Neuronal stem cell (in vitro differentiated cells): ENCODE data around the gene GPR107.

Source experiments
- DNase-seq: peaks from one replicate; pipeline ENCODE4 v3.0.0-alpha.2; 2013; ENCODE audit warnings: low spot score
- H2AFZ ChIP-seq: one replicate; pipeline ENCODE4 v1.6.1; 2013; ENCODE audit warnings: mild to moderate bottlenecking, low read length, inconsistent platforms
- H2AK5ac ChIP-seq: 2 replicates; pipeline ENCODE4 v1.6.1; 2013; ENCODE audit warnings: low read depth, mild to moderate bottlenecking, inconsistent platforms, low read length, moderate library complexity, mixed read lengths
- H2BK120ac ChIP-seq: 2 replicates; pipeline ENCODE4 v1.6.1; 2013; ENCODE audit warnings: low read depth, mild to moderate bottlenecking, inconsistent platforms, low read length, moderate library complexity, mixed read lengths
- H2BK12ac ChIP-seq: one replicate; pipeline ENCODE4 v1.6.1; 2013; ENCODE audit warnings: low read length, inconsistent platforms
- H2BK15ac ChIP-seq: 2 replicates; pipeline ENCODE4 v1.6.1; 2013; ENCODE audit warnings: mild to moderate bottlenecking, low read length, inconsistent platforms, mixed read lengths
- H2BK5ac ChIP-seq: one replicate; pipeline ENCODE4 v1.6.1; 2013; ENCODE audit warnings: inconsistent platforms, mild to moderate bottlenecking, low read length, moderate library complexity
- H3K14ac ChIP-seq: one replicate; pipeline ENCODE4 v1.6.1; 2013; ENCODE audit warnings: low read length, inconsistent platforms
- H3K18ac ChIP-seq: 2 replicates; pipeline ENCODE4 v1.6.1; 2013; ENCODE audit warnings: low read length, inconsistent platforms
- H3K23ac ChIP-seq: 2 replicates; pipeline ENCODE4 v1.6.1; 2013; ENCODE audit warnings: low read depth, mild to moderate bottlenecking, mixed read lengths, low read length, inconsistent platforms; ENCODE audit not compliant: poor library complexity
- H3K27ac ChIP-seq: replicated peaks from 3 replicates; pipeline ENCODE4 v1.5.1; 2013; ENCODE audit warnings: low read length, inconsistent platforms
- H3K27me3 ChIP-seq, 3 experiments: 2 replicates each; pipeline ENCODE4 v1.6.1; 2013; ENCODE audit warnings: low read length in 3 of 3, mild to moderate bottlenecking in 2 of 3, inconsistent platforms in 1 of 3, low read depth in 1 of 3, mixed read lengths in 1 of 3, moderate library complexity in 1 of 3; ENCODE audit not compliant: control insufficient read depth in 3 of 3, insufficient read depth in 3 of 3
- H3K36me3 ChIP-seq, 2 donors: replicated peaks in 1 of 2; 2 replicates each; pipeline ENCODE4 v1.6.1; 2013; ENCODE audit warnings: low read length in 2 of 2; ENCODE audit not compliant: control insufficient read depth in 2 of 2, insufficient read depth in 2 of 2
- H3K4ac ChIP-seq: 2 replicates; pipeline ENCODE4 v1.6.1; 2013; ENCODE audit warnings: inconsistent platforms, mild to moderate bottlenecking, low read length, moderate library complexity
- H3K4me1 ChIP-seq, 2 donors: 1 replicate in 1 of 2; 2 replicates in 1 of 2; pipeline ENCODE4 v1.6.1; 2013; ENCODE audit warnings: low read length in 2 of 2, low read depth in 1 of 2; ENCODE audit not compliant: control insufficient read depth in 2 of 2, insufficient read depth in 1 of 2
- H3K4me2 ChIP-seq: one replicate; pipeline ENCODE4 v1.6.1; 2013; ENCODE audit warnings: mild to moderate bottlenecking, low read length, inconsistent platforms; ENCODE audit not compliant: insufficient read depth, poor library complexity, severe bottlenecking
- H3K4me3 ChIP-seq, 2 donors: 2 replicates each; pipeline ENCODE4 v1.5.1; 2013; ENCODE audit warnings: low read length in 2 of 2, mild to moderate bottlenecking in 2 of 2, inconsistent platforms in 1 of 2, moderate library complexity in 1 of 2
- H3K79me1 ChIP-seq: one replicate; pipeline ENCODE4 v1.6.1; 2013; ENCODE audit warnings: low read depth, mild to moderate bottlenecking, inconsistent platforms, low read length, moderate library complexity
- H3K9ac ChIP-seq: one replicate; pipeline ENCODE4 v1.6.1; 2013; ENCODE audit warnings: mild to moderate bottlenecking, low read depth, low read length, inconsistent platforms; ENCODE audit not compliant: poor library complexity
- H3K9me3 ChIP-seq, 2 donors: replicated peaks in 1 of 2; 2 replicates each; pipeline versions ENCODE3 to v1.6.1; 2013; ENCODE audit warnings: low read length in 2 of 2, mild to moderate bottlenecking in 2 of 2, inconsistent platforms in 1 of 2, low read depth in 1 of 2, mixed read lengths in 1 of 2, moderate library complexity in 1 of 2; ENCODE audit not compliant: control insufficient read depth in 2 of 2, insufficient read depth in 1 of 2
- H4K8ac ChIP-seq: one replicate; pipeline ENCODE4 v1.6.1; 2013; ENCODE audit warnings: low read depth, mild to moderate bottlenecking, inconsistent platforms, low read length, moderate library complexity
- H4K91ac ChIP-seq: one replicate; pipeline ENCODE4 v1.6.1; 2013; ENCODE audit warnings: low read length, low read depth, mild to moderate bottlenecking, inconsistent platforms; ENCODE audit not compliant: poor library complexity
- WGBS, 2 donors: extraction: QIAGEN DNeasy Blood & Tissue Kit; methylation state at CpG; one replicate each; pipeline ENCODE4 v1.1.7; 2013; ENCODE audit warnings: missing lambda C conversion rate in 2 of 2, mixed read lengths in 1 of 2; ENCODE audit not compliant: insufficient read length in 2 of 2, insufficient replicate concordance in 1 of 2; ENCODE audit errors: extremely low coverage in 2 of 2; 5-methylcytosine and 5-hydroxymethylcytosine counted together

GPR107 gene

GRCh38 chr9:130147910-130148309 lies 94.2 kb downstream of the GPR107 start:
- Histone ChIP-seq H3K27ac (no peak overlapping the region), H2BK12ac (no peak overlapping the region), H3K18ac (no peak overlapping the region), H2AFZ (no peak overlapping the region), H2BK5ac (no peak overlapping the region), H3K79me1 (no peaks in the 10 kb centered on the region), H3K4me2 (no peak overlapping the region), H3K14ac (no peak overlapping the region), H3K4me1 (peaks cover 10 to 15% of the 10 kb centered on the region in 2 donors), H3K27me3 (no peaks in the 10 kb centered on the region), H2BK120ac (no peak overlapping the region), H3K4ac (no peak overlapping the region), H2AK5ac (no peak overlapping the region), H3K4me3 (no peak overlapping the region), H3K9me3 (no peaks in the 10 kb centered on the region), H3K23ac (no peak overlapping the region), H4K91ac (no peak overlapping the region), H4K8ac (no peak overlapping the region), H2BK15ac (no peak overlapping the region), H3K9ac (no peak overlapping the region), H3K36me3 (no peaks in the 10 kb centered on the region)
- no peak for DNase-seq
- no CpG with 5 or more reads among the region's 3 CpGs for WGBS, 2 donors

- Histone ChIP-seq H3K23ac (no peak overlapping the region), H3K4me3 (peak overlapping the region in 1 of 2 donors; percentile 70), H3K18ac (no peak overlapping the region), H3K79me1 (no peaks in the 10 kb centered on the region), H2BK12ac (no peak overlapping the region), H3K14ac (no peak overlapping the region), H3K36me3 (no peaks in the 10 kb centered on the region), H2BK15ac (no peak overlapping the region), H3K4me1 (peaks cover 1 to 9% of the 10 kb centered on the region in 2 donors), H2BK5ac (no peak overlapping the region), H2AFZ (no peak overlapping the region), H3K9me3 (no peaks in the 10 kb centered on the region), H3K4me2 (no peak overlapping the region), H3K27ac (no peak overlapping the region), H3K4ac (no peak overlapping the region), H2BK120ac (no peak overlapping the region), H2AK5ac (no peak overlapping the region), H4K91ac (no peak overlapping the region), H3K27me3 (no peaks in the 10 kb centered on the region), H4K8ac (no peak overlapping the region), H3K9ac (no peak overlapping the region)
- no peak for DNase-seq
- WGBS, 2 donors: no CpG with 5 or more reads among the region's 5 CpGs
Observed at GRCh38 chr9:130149031-130149430, 95.3 kb downstream of the GPR107 start.

- no peak overlapping the region for H4K8ac ChIP-seq
- no peak overlapping the region for H3K18ac ChIP-seq
- WGBS, 2 donors: no CpG with 5 or more reads among the region's 5 CpGs
- no peak overlapping the region for H3K14ac ChIP-seq
- no peak overlapping the region for H3K4ac ChIP-seq
- no peak overlapping the region for H4K91ac ChIP-seq
- no peak for DNase-seq
- no peak overlapping the region for H3K4me3 ChIP-seq
- H3K27ac ChIP-seq: no peak overlapping the region
- no peak overlapping the region for H2BK5ac ChIP-seq
- no peak overlapping the region for H2AFZ ChIP-seq
- peaks cover 0 to 8% of the 10 kb centered on the region in 2 donors for H3K4me1 ChIP-seq
- H3K23ac ChIP-seq: no peak overlapping the region
- no peak overlapping the region for H3K9ac ChIP-seq
- H2AK5ac ChIP-seq: no peak overlapping the region
- H3K4me2 ChIP-seq: no peak overlapping the region
- H3K27me3 ChIP-seq: no peaks in the 10 kb centered on the region
- H3K79me1 ChIP-seq: no peaks in the 10 kb centered on the region
- no peaks in the 10 kb centered on the region for H3K36me3 ChIP-seq
- no peak overlapping the region for H2BK120ac ChIP-seq
- H3K9me3 ChIP-seq: no peaks in the 10 kb centered on the region
- H2BK15ac ChIP-seq: no peak overlapping the region
- H2BK12ac ChIP-seq: no peak overlapping the region
Observed at GRCh38 chr9:130149654-130150286, 96.1 kb downstream of the GPR107 start.

GRCh38 chr9:130150779-130151382 lies 97.2 kb downstream of the GPR107 start:
- Histone ChIP-seq H3K9me3 (no peaks in the 10 kb centered on the region), H2BK12ac (peak overlapping the region; percentile 84), H3K4me1 (peaks cover 0 to 7% of the 10 kb centered on the region in 2 donors), H3K23ac (no peak overlapping the region), H3K79me1 (no peaks in the 10 kb centered on the region), H2AFZ (peak overlapping the region; percentile 84), H2BK5ac (no peak overlapping the region), H2BK15ac (no peak overlapping the region), H4K8ac (no peak overlapping the region), H2BK120ac (no peak overlapping the region), H2AK5ac (no peak overlapping the region), H3K4me2 (no peak overlapping the region), H3K18ac (peak overlapping the region; percentile 48), H3K27me3 (no peaks in the 10 kb centered on the region), H3K36me3 (no peaks in the 10 kb centered on the region), H3K14ac (peak overlapping the region; percentile 71), H3K4me3 (no peak overlapping the region), H3K4ac (no peak overlapping the region), H3K9ac (no peak overlapping the region), H4K91ac (peak overlapping the region; percentile 85), H3K27ac (no peak overlapping the region)
- no peak for DNase-seq
- no CpG with 5 or more reads among the region's 14 CpGs for WGBS, 2 donors
